GM12891 (cell line): ENCODE measurements around the gene CTPS1.

Experiments used
- POLR2A ChIP-seq: IDR thresholded peaks from 2 replicates; pipeline ENCODE4 v1.6.1; 2011; ENCODE audit warnings: low read depth, low read length, control low read depth
- POLR2AphosphoS5 ChIP-seq: IDR thresholded peaks from 2 replicates; pipeline ENCODE4 v1.6.1; 2011; ENCODE audit warnings: low read depth, low read length, control low read depth
- POU2F2 ChIP-seq: IDR thresholded peaks from 2 replicates; pipeline ENCODE4 v1.6.1; 2011; ENCODE audit warnings: low read depth, mild to moderate bottlenecking, control low read depth, low read length, moderate library complexity
- SPI1 ChIP-seq: IDR thresholded peaks from 2 replicates; pipeline ENCODE4 v1.6.1; 2011; ENCODE audit warnings: low read depth, low read length, control low read depth
- TAF1 ChIP-seq: IDR thresholded peaks from 2 replicates; pipeline ENCODE4 v1.6.1; 2011; ENCODE audit warnings: low read depth, low read length, control low read depth

DNA sequence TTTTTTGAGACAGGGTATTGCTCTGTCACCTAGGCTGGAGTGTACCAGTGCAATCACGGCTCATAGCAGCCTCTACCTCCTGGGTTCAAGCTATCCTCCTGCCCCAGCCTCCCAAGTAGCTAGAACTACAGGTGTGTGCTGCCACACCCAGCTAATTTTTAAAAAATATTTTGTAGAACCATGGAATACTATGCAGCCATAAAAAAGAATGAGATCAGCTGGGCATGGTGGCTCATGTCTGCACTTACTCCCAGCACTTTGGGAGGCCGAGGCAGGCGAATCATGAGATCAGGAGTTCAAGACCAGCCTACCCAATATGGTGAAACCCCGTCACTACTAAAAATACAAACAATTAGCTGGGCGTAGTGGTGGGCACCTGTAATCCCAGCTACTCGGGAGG lies 29.9 kb upstream of the CTPS1 start:
- no peak for TF ChIP-seq POLR2A
- TF ChIP-seq SPI1: no peak
- TF ChIP-seq POLR2AphosphoS5: no peak
- TF ChIP-seq TAF1: no peak
- no peak for TF ChIP-seq POU2F2
